ENCODE measurements around the gene CEP72. TPM values are rescaled to one million over a fixed set of nuclear protein-coding genes. Genes with fewer than 3 reads are reported as not detected.

CEP72 gene
- total and polyA plus RNA-seq, 2 donors (not counting 1 experiment from before 2014, with no cell fraction given): 7.7 to 32.9 TPM

DNA sequence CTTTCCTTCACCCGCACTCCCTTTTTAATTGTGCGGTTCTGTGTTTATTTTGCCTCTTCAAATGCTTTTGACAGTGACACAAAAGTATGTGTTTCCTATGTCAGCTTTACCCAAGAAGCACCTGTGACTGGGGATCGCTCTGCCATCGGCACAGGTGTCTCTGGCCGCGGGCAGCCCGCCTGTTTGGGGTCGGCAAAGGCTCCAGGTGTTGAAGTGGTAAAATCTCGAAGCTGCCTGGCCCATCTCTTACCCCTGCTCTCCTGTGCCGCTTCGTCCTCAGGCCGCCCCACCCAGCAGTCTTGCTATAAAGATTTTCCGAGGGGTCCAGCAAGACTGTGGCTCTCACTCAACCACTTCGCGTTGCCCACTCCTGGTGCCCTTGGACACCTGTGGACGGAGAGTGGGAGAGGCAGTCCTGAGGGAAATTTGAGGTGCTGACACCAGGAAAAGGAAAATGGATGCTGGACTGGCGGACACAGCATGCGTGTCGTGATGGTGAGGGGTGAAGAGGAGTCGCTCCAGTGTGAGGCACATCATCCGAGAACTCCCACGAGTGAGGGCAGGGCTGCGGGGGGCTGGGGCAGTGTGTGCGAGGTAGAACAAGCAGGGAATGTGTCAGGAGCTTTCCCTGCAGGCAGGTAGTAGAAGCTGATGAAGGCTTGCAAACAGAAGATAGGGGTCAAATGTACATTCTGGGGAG is 29.1 kb upstream of the CEP72 start:
- Mint-ChIP-seq H3K27me3 (peaks cover 48% of the 10 kb centered on the region), H3K4me1 (no peaks in the 10 kb centered on the region), H3K27ac (no peak overlapping the region), H3K4me3 (no peak overlapping the region), H3K9me3 (ENCODE audit: insufficient read depth) (no peaks in the 10 kb centered on the region)
- TF ChIP-seq, protein P1, sequence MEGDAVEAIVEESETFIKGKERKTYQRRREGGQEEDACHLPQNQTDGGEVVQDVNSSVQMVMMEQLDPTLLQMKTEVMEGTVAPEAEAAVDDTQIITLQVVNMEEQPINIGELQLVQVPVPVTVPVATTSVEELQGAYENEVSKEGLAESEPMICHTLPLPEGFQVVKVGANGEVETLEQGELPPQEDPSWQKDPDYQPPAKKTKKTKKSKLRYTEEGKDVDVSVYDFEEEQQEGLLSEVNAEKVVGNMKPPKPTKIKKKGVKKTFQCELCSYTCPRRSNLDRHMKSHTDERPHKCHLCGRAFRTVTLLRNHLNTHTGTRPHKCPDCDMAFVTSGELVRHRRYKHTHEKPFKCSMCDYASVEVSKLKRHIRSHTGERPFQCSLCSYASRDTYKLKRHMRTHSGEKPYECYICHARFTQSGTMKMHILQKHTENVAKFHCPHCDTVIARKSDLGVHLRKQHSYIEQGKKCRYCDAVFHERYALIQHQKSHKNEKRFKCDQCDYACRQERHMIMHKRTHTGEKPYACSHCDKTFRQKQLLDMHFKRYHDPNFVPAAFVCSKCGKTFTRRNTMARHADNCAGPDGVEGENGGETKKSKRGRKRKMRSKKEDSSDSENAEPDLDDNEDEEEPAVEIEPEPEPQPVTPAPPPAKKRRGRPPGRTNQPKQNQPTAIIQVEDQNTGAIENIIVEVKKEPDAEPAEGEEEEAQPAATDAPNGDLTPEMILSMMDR (IDR thresholded peaks at IDR 0.05): no peak
- no peak for TF ChIP-seq EZH2 (IDR thresholded peaks at IDR 0.05; ENCODE audit: borderline replicate concordance, insufficient read depth, low read depth, low read length, poor library complexity, severe bottlenecking)
- no peak overlapping the region for H3K4me3 ChIP-seq (ENCODE audit: control extremely low read depth in 1 of 5, extremely low read depth in 1 of 5, insufficient read depth in 1 of 5, low read depth in 2 of 5, low read length in 4 of 5)
- H2AFZ ChIP-seq (ENCODE audit: insufficient read depth, low read depth, low read length, poor library complexity, severe bottlenecking): no peak overlapping the region
- 88% methylated on average over 24 of the region's 24 CpGs for WGBS (ENCODE audit: insufficient coverage)
- H3K27ac ChIP-seq (ENCODE audit: low read length in 2 of 2): no peak overlapping the region
- ChIA-PET POLR2A (no interaction called here), CTCF (no interaction called here)
- no peak overlapping the region for H3K4me2 ChIP-seq (replicated peaks; ENCODE audit: low read depth, low read length, poor library complexity, severe bottlenecking)
- no peaks in the 10 kb centered on the region for H3K4me1 ChIP-seq (ENCODE audit: control insufficient read depth in 2 of 2, insufficient read depth in 2 of 2, low read length in 2 of 2)
- no peaks in the 10 kb centered on the region for H3K36me3 ChIP-seq (replicated peaks in 1 of 2; ENCODE audit: control extremely low read depth in 1 of 2, control insufficient read depth in 1 of 2, extremely low read depth in 1 of 2, insufficient read depth in 2 of 2, low read length in 1 of 2)
- H3K9me3 ChIP-seq (ENCODE audit: control extremely low read depth in 1 of 3, control insufficient read depth in 2 of 3, insufficient read depth in 1 of 3, low read length in 2 of 3): peaks cover 0 to 15% (median 5%) of the 10 kb centered on the region in 3 donors
- H3K79me2 ChIP-seq (ENCODE audit: control insufficient read depth, insufficient read depth, low read length): no peaks in the 10 kb centered on the region
- H3K9ac ChIP-seq (ENCODE audit: low read length): no peak overlapping the region
- H4K20me1 ChIP-seq (ENCODE audit: control insufficient read depth, insufficient read depth, low read length, poor library complexity, severe bottlenecking): no peaks in the 10 kb centered on the region
- DNase-seq (no peak), ATAC-seq (ENCODE audit: low read depth) (no peak)
- H3K27me3 ChIP-seq (replicated peaks in 1 of 4; ENCODE audit: control extremely low read depth in 1 of 4, control insufficient read depth in 3 of 4, insufficient read depth in 4 of 4, low read length in 3 of 4): peaks cover 0 to 35% (median 10%) of the 10 kb centered on the region in 4 experiments
- intact Hi-C loops (cut with micrococcal nuclease): no loop called here

DNA sequence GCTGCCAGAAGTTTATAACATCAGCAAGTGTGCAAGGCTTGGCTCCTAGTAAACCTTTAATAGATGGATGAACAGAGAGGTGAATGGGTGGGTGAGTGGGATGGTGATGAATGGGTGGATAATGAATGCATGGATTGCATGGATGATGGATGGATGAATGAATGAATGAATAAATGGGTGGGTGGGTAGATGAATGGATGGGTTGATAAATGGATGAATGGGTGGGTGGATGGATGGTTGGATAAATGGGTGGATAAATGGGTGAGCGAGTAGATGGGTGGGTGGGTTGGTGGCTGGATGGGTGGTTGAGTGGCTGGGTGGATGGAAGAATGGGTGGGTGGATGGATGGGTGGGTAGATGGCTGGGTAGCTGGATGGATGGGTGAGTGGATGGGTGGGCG is 28.5 kb upstream of the CEP72 start:
- no peak for DNase-seq
- H3K4me3 ChIP-seq (ENCODE audit: control extremely low read depth in 1 of 5, extremely low read depth in 1 of 5, insufficient read depth in 1 of 5, low read depth in 2 of 5, low read length in 4 of 5): no peak overlapping the region
- no peak overlapping the region for H3K9ac ChIP-seq (ENCODE audit: low read length)
- H3K4me3 Mint-ChIP-seq: no peak overlapping the region
- CTCF ChIA-PET: no interaction called here
- no peak overlapping the region for H3K27ac Mint-ChIP-seq
- H3K4me1 ChIP-seq (ENCODE audit: control insufficient read depth in 2 of 2, insufficient read depth in 2 of 2, low read length in 2 of 2): no peaks in the 10 kb centered on the region
- H2AFZ ChIP-seq (ENCODE audit: insufficient read depth, low read depth, low read length, poor library complexity, severe bottlenecking): no peak overlapping the region
- POLR2A ChIA-PET: no interaction called here
- TF ChIP-seq, protein P1 (IDR thresholded peaks at IDR 0.05): no peak
- no peak for TF ChIP-seq EZH2 (IDR thresholded peaks at IDR 0.05; ENCODE audit: borderline replicate concordance, insufficient read depth, low read depth, low read length, poor library complexity, severe bottlenecking)
- no peaks in the 10 kb centered on the region for H3K79me2 ChIP-seq (ENCODE audit: control insufficient read depth, insufficient read depth, low read length)
- peaks cover 0 to 35% (median 7%) of the 10 kb centered on the region in 4 experiments for H3K27me3 ChIP-seq (replicated peaks in 1 of 4; ENCODE audit: control extremely low read depth in 1 of 4, control insufficient read depth in 3 of 4, insufficient read depth in 4 of 4, low read length in 3 of 4)
- H3K27ac ChIP-seq (ENCODE audit: low read length in 2 of 2): no peak overlapping the region
- H3K9me3 ChIP-seq (ENCODE audit: control extremely low read depth in 1 of 3, control insufficient read depth in 2 of 3, insufficient read depth in 1 of 3, low read length in 2 of 3): peaks cover 0 to 15% (median 0%) of the 10 kb centered on the region in 3 donors
- WGBS (ENCODE audit: insufficient coverage): 56% methylated on average over 2 of the region's 2 CpGs
- intact Hi-C loops (cut with micrococcal nuclease): no loop called here
- no peaks in the 10 kb centered on the region for H4K20me1 ChIP-seq (ENCODE audit: control insufficient read depth, insufficient read depth, low read length, poor library complexity, severe bottlenecking)
- peaks cover 46% of the 10 kb centered on the region for H3K27me3 Mint-ChIP-seq
- H3K36me3 ChIP-seq (replicated peaks in 1 of 2; ENCODE audit: control extremely low read depth in 1 of 2, control insufficient read depth in 1 of 2, extremely low read depth in 1 of 2, insufficient read depth in 2 of 2, low read length in 1 of 2): no peaks in the 10 kb centered on the region
- H3K4me1 Mint-ChIP-seq: no peaks in the 10 kb centered on the region
- no peaks in the 10 kb centered on the region for H3K9me3 Mint-ChIP-seq (ENCODE audit: insufficient read depth)
- no peak for ATAC-seq (ENCODE audit: low read depth)
- H3K4me2 ChIP-seq (replicated peaks; ENCODE audit: low read depth, low read length, poor library complexity, severe bottlenecking): no peak overlapping the region

Data from B cell (primary cell).